BE2C (cell line): ENCODE measurements around the gene PYGB.

Experiments
- DNase-seq: peaks from one replicate; pipeline ENCODE4 v3.0.0-alpha.2; 2020
- H3K27me3 ChIP-seq: fragments of 250-450 bp; sonication (Bioruptor Pico); 2 replicates; pipeline ENCODE4 v1.5.1; 2020; ENCODE audit warnings: mild to moderate bottlenecking
- H3K36me3 ChIP-seq: fragments of 250-450 bp; sonication (Bioruptor Pico); 2 replicates; pipeline ENCODE4 v1.5.1; 2020; ENCODE audit warnings: mild to moderate bottlenecking
- H3K4me1 ChIP-seq: fragments of 250-450 bp; sonication (Bioruptor Pico); 2 replicates; pipeline ENCODE4 v1.5.1; 2020
- H3K4me3 ChIP-seq: 2 replicates; pipeline ENCODE4 v1.5.1; 2011; ENCODE audit warnings: low read depth, low read length
- H3K9me3 ChIP-seq: fragments of 250-450 bp; sonication (Bioruptor Pico); 2 replicates; pipeline ENCODE4 v1.5.1; 2020
- CTCF ChIP-seq: IDR thresholded peaks from 2 replicates; pipeline ENCODE4 v1.5.1; 2012; ENCODE audit warnings: mild to moderate bottlenecking, low read depth, low read length

The PYGB gene

GRCh38 chr20:25207960-25208534, 39.8 kb upstream of the PYGB start:
- peaks cover 10% of the 10 kb centered on the region for H3K36me3 ChIP-seq
- TF ChIP-seq CTCF: no peak

GRCh38 chr20:25209400-25209799, 38.5 kb upstream of the PYGB start:
- Histone ChIP-seq H3K4me1 (no peaks in the 10 kb centered on the region), H3K27me3 (no peaks in the 10 kb centered on the region), H3K36me3 (peaks cover 14% of the 10 kb centered on the region), H3K4me3 (no peak overlapping the region), H3K9me3 (no peaks in the 10 kb centered on the region)
- DNase-seq: no peak
- no peak for TF ChIP-seq CTCF

More at GRCh38 chr20:25207960-25208534, 39.8 kb upstream of the PYGB start:
- DNase-seq: no peak
- Histone ChIP-seq H3K4me1 (no peaks in the 10 kb centered on the region), H3K9me3 (no peaks in the 10 kb centered on the region), H3K27me3 (no peaks in the 10 kb centered on the region), H3K4me3 (no peak overlapping the region)

GRCh38 chr20:25209911-25210310, 38.0 kb upstream of the PYGB start:
- Histone ChIP-seq H3K27me3 (no peaks in the 10 kb centered on the region), H3K9me3 (no peaks in the 10 kb centered on the region), H3K36me3 (peaks cover 16% of the 10 kb centered on the region), H3K4me1 (no peaks in the 10 kb centered on the region), H3K4me3 (no peak overlapping the region)
- no peak for DNase-seq
- no peak for TF ChIP-seq CTCF

- no peaks in the 10 kb centered on the region for H3K4me1 ChIP-seq
- no peak for TF ChIP-seq CTCF
- H3K9me3 ChIP-seq: no peaks in the 10 kb centered on the region
- H3K4me3 ChIP-seq: no peak overlapping the region
- H3K36me3 ChIP-seq: peaks cover 23% of the 10 kb centered on the region
- H3K27me3 ChIP-seq: no peaks in the 10 kb centered on the region
- no peak for DNase-seq
Measured at GRCh38 chr20:25211273-25211672, 36.6 kb upstream of the PYGB start.

- no peak for TF ChIP-seq CTCF
- no peaks in the 10 kb centered on the region for H3K9me3 ChIP-seq
- peaks cover 23% of the 10 kb centered on the region for H3K36me3 ChIP-seq
- H3K27me3 ChIP-seq: no peaks in the 10 kb centered on the region
- DNase-seq: no peak
- H3K4me3 ChIP-seq: no peak overlapping the region
- no peaks in the 10 kb centered on the region for H3K4me1 ChIP-seq
Measured at GRCh38 chr20:25212242-25212641, 35.6 kb upstream of the PYGB start.

GRCh38 chr20:25213566-25214425, 34.1 kb upstream of the PYGB start:
- Histone ChIP-seq H3K4me3 (no peak overlapping the region), H3K4me1 (no peaks in the 10 kb centered on the region), H3K36me3 (peaks cover 25% of the 10 kb centered on the region), H3K27me3 (no peaks in the 10 kb centered on the region), H3K9me3 (no peaks in the 10 kb centered on the region)
- TF ChIP-seq CTCF: no peak
- no peak for DNase-seq
